Nephron (organoid): ENCODE measurements around the gene GYG2.
"Not testable (repeated sequence)": the region's sequence is repeated elsewhere in the genome, so short reads cannot be mapped to it uniquely, and the experiment has no call there.

Source experiments
- H3K27ac Mint-ChIP-seq, 3 experiments: 2 replicates each; pipeline ENCODE4 v1.8.0; 2020; ENCODE audit warnings: mixed read lengths in 3 of 3, mild to moderate bottlenecking in 2 of 3, moderate library complexity in 1 of 3
- H3K27me3 Mint-ChIP-seq: 2 replicates; pipeline ENCODE4 v1.8.0; 2021; ENCODE audit warnings: low read depth, mild to moderate bottlenecking, moderate library complexity, mixed read lengths
- H3K36me3 Mint-ChIP-seq: 2 replicates; pipeline ENCODE4 v1.8.0; 2020; ENCODE audit warnings: low read depth, mixed read lengths
- H3K4me1 Mint-ChIP-seq: 2 replicates; pipeline ENCODE4 v1.8.0; 2020; ENCODE audit warnings: mixed read lengths
- H3K4me3 Mint-ChIP-seq, 3 experiments: 2 replicates each; pipeline ENCODE4 v1.8.0; 2020; ENCODE audit warnings: mild to moderate bottlenecking in 3 of 3, mixed read lengths in 3 of 3, moderate library complexity in 2 of 3
- H3K9me3 Mint-ChIP-seq: 2 replicates; pipeline ENCODE4 v1.8.0; 2020; ENCODE audit warnings: mixed read lengths
- CTCF ChIP-seq, 3 experiments: fragments of 200-600 bp; sonication (generic); IDR thresholded peaks; one replicate each; pipeline ENCODE4 v1.5.0; 2021; ENCODE audit warnings: antibody characterized with exemption in 3 of 3; ENCODE audit not compliant: unreplicated experiment in 3 of 3

GYG2 gene

GRCh38 chrX:2811271-2811670, 17.5 kb upstream of the GYG2 start:
- peaks cover 9% of the 10 kb centered on the region for H3K27me3 Mint-ChIP-seq
- H3K9me3 Mint-ChIP-seq: no peaks in the 10 kb centered on the region
- no peak overlapping the region for H3K4me3 Mint-ChIP-seq
- no peaks in the 10 kb centered on the region for H3K4me1 Mint-ChIP-seq
- no peak overlapping the region for H3K27ac Mint-ChIP-seq
- TF ChIP-seq CTCF (IDR thresholded peaks at IDR 0.05; ENCODE audit: unreplicated experiment in 3 of 3): no peak
- H3K36me3 Mint-ChIP-seq: no peaks in the 10 kb centered on the region

GRCh38 chrX:2812161-2812907, 16.4 kb upstream of the GYG2 start:
- not testable (repeated sequence) for H3K36me3 Mint-ChIP-seq, H3K27me3 Mint-ChIP-seq, H3K9me3 Mint-ChIP-seq, H3K4me1 Mint-ChIP-seq
- H3K4me3 Mint-ChIP-seq: peak overlapping the region; percentile 68 to 74 (median 72)
- TF ChIP-seq CTCF (IDR thresholded peaks at IDR 0.05; ENCODE audit: unreplicated experiment in 3 of 3): peak; percentile 61 to 70 (median 67)
- peak overlapping the region; percentile 35 to 89 (median 40) for H3K27ac Mint-ChIP-seq

- Mint-ChIP-seq H3K4me3 (no peak overlapping the region), H3K4me1 (peaks cover 10% of the 10 kb centered on the region), H3K36me3 (no peaks in the 10 kb centered on the region), H3K27me3 (no peaks in the 10 kb centered on the region), H3K9me3 (no peaks in the 10 kb centered on the region), H3K27ac (no peak overlapping the region)
- no peak for TF ChIP-seq CTCF (IDR thresholded peaks at IDR 0.05; ENCODE audit: unreplicated experiment in 3 of 3)
Measured at GRCh38 chrX:2817036-2817435, 11.7 kb upstream of the GYG2 start.

- Mint-ChIP-seq H3K4me1 (peaks cover 10% of the 10 kb centered on the region), H3K27ac (no peak overlapping the region), H3K27me3 (peaks cover 5% of the 10 kb centered on the region), H3K4me3 (no peak overlapping the region), H3K36me3 (no peaks in the 10 kb centered on the region), H3K9me3 (no peaks in the 10 kb centered on the region)
- peak; percentile 43 to 48 (median 45) for TF ChIP-seq CTCF (IDR thresholded peaks at IDR 0.05; ENCODE audit: unreplicated experiment in 3 of 3)
Measured at GRCh38 chrX:2819345-2820135, 9.2 kb upstream of the GYG2 start.

- H3K27me3 Mint-ChIP-seq: peaks cover 5% of the 10 kb centered on the region
- no peak for TF ChIP-seq CTCF (IDR thresholded peaks at IDR 0.05; ENCODE audit: unreplicated experiment in 3 of 3)
- H3K4me1 Mint-ChIP-seq: peaks cover 10% of the 10 kb centered on the region
- H3K36me3 Mint-ChIP-seq: no peaks in the 10 kb centered on the region
- H3K9me3 Mint-ChIP-seq: no peaks in the 10 kb centered on the region
- H3K27ac Mint-ChIP-seq: peak overlapping the region in 1 of 3 experiments; percentile 24
- H3K4me3 Mint-ChIP-seq: no peak overlapping the region
Measured at GRCh38 chrX:2820136-2820771, 8.5 kb upstream of the GYG2 start.
